Neural progenitor cell (in vitro differentiated cells): ENCODE data around the gene KIF15. TPM values are rescaled to one million over a fixed set of nuclear protein-coding genes. Genes with fewer than 3 reads are reported as not detected.
"Not testable (repeated sequence)": the region's sequence is repeated elsewhere in the genome, so short reads cannot be mapped to it uniquely, and the experiment has no call there.

Experiments used
- DNase-seq: peaks from one replicate; pipeline ENCODE4 v3.0.0-alpha.2; 2016; ENCODE audit warnings: low spot score
- H2AFZ ChIP-seq: fragments of 200-600 bp; sonication (generic); replicated peaks from 2 replicates; pipeline ENCODE4 v1.6.1; 2016; ENCODE audit warnings: antibody characterized with exemption
- H3F3A ChIP-seq: fragments of 200-600 bp; sonication (generic); 2 replicates; pipeline ENCODE4 v1.6.1; 2016; ENCODE audit warnings: antibody characterized with exemption, low read depth
- H3K27ac ChIP-seq: fragments of 200-600 bp; sonication (generic); 2 replicates; pipeline ENCODE4 v1.5.1; 2016; ENCODE audit warnings: mild to moderate bottlenecking
- H3K27me3 ChIP-seq: fragments of 200-600 bp; sonication (generic); 2 replicates; pipeline ENCODE4 v1.6.1; 2016; ENCODE audit warnings: mild to moderate bottlenecking, moderate library complexity
- H3K36me3 ChIP-seq: fragments of 200-600 bp; sonication (generic); 2 replicates; pipeline ENCODE4 v1.5.1; 2016
- H3K4me1 ChIP-seq: fragments of 200-600 bp; sonication (generic); 2 replicates; pipeline ENCODE4 v1.6.1; 2016; ENCODE audit warnings: mixed run types
- H3K4me2 ChIP-seq: fragments of 200-600 bp; sonication (generic); 2 replicates; pipeline ENCODE4 v1.6.1; 2016
- H3K4me3 ChIP-seq: fragments of 200-600 bp; sonication (generic); 2 replicates; pipeline ENCODE4 v1.5.1; 2016
- H3K79me2 ChIP-seq: fragments of 200-600 bp; sonication (generic); 2 replicates; pipeline ENCODE4 v1.6.1; 2016; ENCODE audit warnings: low read depth
- H3K9ac ChIP-seq: fragments of 200-600 bp; sonication (generic); 2 replicates; pipeline ENCODE4 v1.6.1; 2016
- H3K9me3 ChIP-seq: fragments of 200-600 bp; sonication (generic); 2 replicates; pipeline ENCODE4 v1.5.1; 2016; ENCODE audit warnings: low read depth
- H4K20me1 ChIP-seq: fragments of 200-600 bp; sonication (generic); 2 replicates; pipeline ENCODE4 v1.6.1; 2016; ENCODE audit warnings: low read depth
- H3K27ac Mint-ChIP-seq: 3 replicates; pipeline ENCODE4 v1.8.0; 2021; ENCODE audit warnings: mixed read lengths
- H3K27me3 Mint-ChIP-seq: 2 replicates; pipeline ENCODE4 v1.8.0; 2022; ENCODE audit warnings: low read depth, mild to moderate bottlenecking, inconsistent platforms, moderate library complexity, mixed read lengths; ENCODE audit not compliant: insufficient read depth
- H3K36me3 Mint-ChIP-seq: 3 replicates; pipeline ENCODE4 v1.8.0; 2021; ENCODE audit warnings: mixed read lengths
- H3K4me1 Mint-ChIP-seq: 3 replicates; pipeline ENCODE4 v1.8.0; 2021; ENCODE audit warnings: mixed read lengths
- H3K4me3 Mint-ChIP-seq: 3 replicates; pipeline ENCODE4 v1.8.0; 2021; ENCODE audit warnings: mild to moderate bottlenecking, moderate library complexity, mixed read lengths
- H3K9me3 Mint-ChIP-seq: 3 replicates; pipeline ENCODE4 v1.8.0; 2020; ENCODE audit warnings: mixed read lengths
- EZH2 ChIP-seq: fragments of 200-600 bp; sonication (generic); IDR thresholded peaks from 2 replicates; pipeline ENCODE4 v1.6.1; 2017; ENCODE audit warnings: antibody characterized with exemption, mild to moderate bottlenecking, moderate library complexity
- EZH2phosphoT487 ChIP-seq: fragments of 200-600 bp; sonication (generic); IDR thresholded peaks from 2 replicates; pipeline ENCODE4 v1.6.1; 2017; ENCODE audit warnings: antibody characterized with exemption
- total RNA-seq: library from RNA; depleted of rRNA; stranded (reverse); fragments of >200 nt; gene quantifications from 2 replicates; pipeline ENCODE4 v1.2.3, GENCODE V29; 2015; ENCODE audit warnings: low replicate concordance
- TF ChIP-seq, protein P1 (sequence below): fragments of 200-600 bp; sonication (generic); IDR thresholded peaks from 2 replicates; pipeline ENCODE4 v1.5.1; 2017; ENCODE audit warnings: antibody characterized with exemption, mild to moderate bottlenecking

The KIF15 gene
- total RNA-seq, 1 donor from 2014 or later = 83.4 TPM

DNA sequence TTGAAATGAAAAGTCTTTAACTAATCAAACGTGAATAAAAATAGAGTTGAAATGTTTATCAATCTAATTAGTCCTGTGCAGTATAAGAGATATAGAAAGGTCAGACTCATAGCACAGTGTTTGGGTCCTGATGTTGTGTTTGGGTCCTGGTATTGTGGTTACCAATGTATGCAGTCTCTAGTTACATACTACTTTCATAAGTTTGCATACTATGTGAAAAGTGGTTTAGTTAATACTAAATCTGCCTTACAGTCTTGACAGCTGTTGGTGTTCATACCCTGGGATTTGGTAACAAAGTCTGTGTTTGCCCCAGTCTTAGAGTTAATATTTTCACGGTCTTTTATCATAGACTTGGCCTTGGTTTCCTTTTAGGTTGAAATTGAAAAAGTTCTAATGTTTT lies 41.7 kb downstream of the KIF15 start:
- no peaks in the 10 kb centered on the region for H3K27me3 ChIP-seq
- no peak overlapping the region for H3K4me2 ChIP-seq
- no peak overlapping the region for H2AFZ ChIP-seq
- Mint-ChIP-seq H3K27me3 (peaks cover 2% of the 10 kb centered on the region), H3K27ac (no peak overlapping the region), H3K4me1 (no peaks in the 10 kb centered on the region), H3K36me3 (peaks cover 10% of the 10 kb centered on the region), H3K9me3 (no peaks in the 10 kb centered on the region), H3K4me3 (no peak overlapping the region)
- DNase-seq = no peak
- no peak overlapping the region for H3K9ac ChIP-seq
- H3K4me1 ChIP-seq = no peaks in the 10 kb centered on the region
- H3K9me3 ChIP-seq = no peaks in the 10 kb centered on the region
- H3K79me2 ChIP-seq = no peaks in the 10 kb centered on the region
- no peak overlapping the region for H3K4me3 ChIP-seq
- TF ChIP-seq, protein P1, sequence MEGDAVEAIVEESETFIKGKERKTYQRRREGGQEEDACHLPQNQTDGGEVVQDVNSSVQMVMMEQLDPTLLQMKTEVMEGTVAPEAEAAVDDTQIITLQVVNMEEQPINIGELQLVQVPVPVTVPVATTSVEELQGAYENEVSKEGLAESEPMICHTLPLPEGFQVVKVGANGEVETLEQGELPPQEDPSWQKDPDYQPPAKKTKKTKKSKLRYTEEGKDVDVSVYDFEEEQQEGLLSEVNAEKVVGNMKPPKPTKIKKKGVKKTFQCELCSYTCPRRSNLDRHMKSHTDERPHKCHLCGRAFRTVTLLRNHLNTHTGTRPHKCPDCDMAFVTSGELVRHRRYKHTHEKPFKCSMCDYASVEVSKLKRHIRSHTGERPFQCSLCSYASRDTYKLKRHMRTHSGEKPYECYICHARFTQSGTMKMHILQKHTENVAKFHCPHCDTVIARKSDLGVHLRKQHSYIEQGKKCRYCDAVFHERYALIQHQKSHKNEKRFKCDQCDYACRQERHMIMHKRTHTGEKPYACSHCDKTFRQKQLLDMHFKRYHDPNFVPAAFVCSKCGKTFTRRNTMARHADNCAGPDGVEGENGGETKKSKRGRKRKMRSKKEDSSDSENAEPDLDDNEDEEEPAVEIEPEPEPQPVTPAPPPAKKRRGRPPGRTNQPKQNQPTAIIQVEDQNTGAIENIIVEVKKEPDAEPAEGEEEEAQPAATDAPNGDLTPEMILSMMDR = no peak
- TF ChIP-seq EZH2phosphoT487 (no peak), EZH2 (no peak)
- no peaks in the 10 kb centered on the region for H4K20me1 ChIP-seq
- H3F3A ChIP-seq = no peaks in the 10 kb centered on the region
- H3K36me3 ChIP-seq = peaks cover 29% of the 10 kb centered on the region
- no peak overlapping the region for H3K27ac ChIP-seq

DNA sequence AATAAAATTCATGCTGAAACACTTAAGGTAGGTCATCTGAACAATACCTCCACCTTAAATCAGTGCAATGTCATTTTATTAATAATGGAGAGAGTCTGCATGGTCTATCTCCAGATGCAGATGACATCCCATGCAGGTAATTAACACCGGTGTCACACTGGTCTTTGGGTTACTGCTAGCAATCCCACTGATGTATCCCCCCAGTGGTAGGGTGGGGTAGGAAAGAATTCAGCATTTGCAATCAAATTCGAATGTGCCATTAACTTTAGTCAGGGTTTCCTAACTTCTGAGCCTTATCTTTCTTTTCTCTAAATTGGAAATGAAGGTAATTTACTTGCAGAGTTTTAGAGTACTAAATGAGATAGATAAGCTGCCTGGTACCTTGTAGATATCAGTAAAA lies 44.4 kb downstream of the KIF15 start:
- Histone ChIP-seq H3K4me2 (no peak overlapping the region), H3K79me2 (no peaks in the 10 kb centered on the region), H3K4me3 (no peak overlapping the region), H2AFZ (no peak overlapping the region), H3K9me3 (no peaks in the 10 kb centered on the region), H3K27me3 (no peaks in the 10 kb centered on the region), H3K4me1 (no peaks in the 10 kb centered on the region), H3F3A (no peaks in the 10 kb centered on the region), H3K27ac (no peak overlapping the region), H4K20me1 (no peaks in the 10 kb centered on the region), H3K9ac (no peak overlapping the region), H3K36me3 (peaks cover 29% of the 10 kb centered on the region)
- no peak for DNase-seq
- peaks cover 19% of the 10 kb centered on the region for H3K36me3 Mint-ChIP-seq
- no peaks in the 10 kb centered on the region for H3K9me3 Mint-ChIP-seq
- TF ChIP-seq EZH2 (no peak), EZH2phosphoT487 (no peak)
- TF ChIP-seq, protein P1 = no peak
- H3K27me3 Mint-ChIP-seq = peaks cover 2% of the 10 kb centered on the region
- no peak overlapping the region for H3K4me3 Mint-ChIP-seq
- H3K4me1 Mint-ChIP-seq = no peaks in the 10 kb centered on the region
- H3K27ac Mint-ChIP-seq = no peak overlapping the region

DNA sequence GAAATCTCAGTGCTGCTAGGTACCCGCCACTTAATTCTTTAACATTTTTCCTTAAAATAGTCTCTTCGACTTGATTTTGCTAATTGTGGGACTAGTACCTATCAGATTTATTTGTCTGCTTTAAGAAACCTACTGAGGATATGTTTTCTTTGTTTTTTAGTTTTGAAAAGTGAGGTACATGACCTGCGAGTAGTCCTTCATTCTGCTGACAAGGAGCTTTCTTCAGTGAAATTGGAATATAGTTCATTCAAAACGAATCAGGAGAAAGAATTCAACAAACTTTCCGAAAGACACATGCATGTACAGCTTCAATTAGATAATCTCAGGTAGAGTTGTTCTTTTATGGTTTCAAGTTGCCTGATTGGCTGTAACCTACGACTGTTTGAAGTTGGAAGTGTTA lies 53.2 kb downstream of the KIF15 start:
- H3K27ac ChIP-seq = no peak overlapping the region
- no peak overlapping the region for H2AFZ ChIP-seq
- Mint-ChIP-seq H3K36me3 (peaks cover 53% of the 10 kb centered on the region), H3K27me3 (no peaks in the 10 kb centered on the region), H3K4me3 (no peak overlapping the region), H3K4me1 (no peaks in the 10 kb centered on the region), H3K9me3 (peaks cover 21% of the 10 kb centered on the region), H3K27ac (no peak overlapping the region)
- H3K79me2 ChIP-seq = no peaks in the 10 kb centered on the region
- no peak overlapping the region for H3K9ac ChIP-seq
- no peaks in the 10 kb centered on the region for H3K27me3 ChIP-seq
- H3F3A ChIP-seq = no peaks in the 10 kb centered on the region
- H4K20me1 ChIP-seq = no peaks in the 10 kb centered on the region
- no peaks in the 10 kb centered on the region for H3K4me1 ChIP-seq
- H3K4me2 ChIP-seq = no peak overlapping the region
- H3K4me3 ChIP-seq = no peak overlapping the region
- H3K36me3 ChIP-seq = peaks cover 25% of the 10 kb centered on the region
- no peaks in the 10 kb centered on the region for H3K9me3 ChIP-seq
- DNase-seq = no peak
- TF ChIP-seq, protein P1 = no peak
- TF ChIP-seq EZH2phosphoT487 = no peak

DNA sequence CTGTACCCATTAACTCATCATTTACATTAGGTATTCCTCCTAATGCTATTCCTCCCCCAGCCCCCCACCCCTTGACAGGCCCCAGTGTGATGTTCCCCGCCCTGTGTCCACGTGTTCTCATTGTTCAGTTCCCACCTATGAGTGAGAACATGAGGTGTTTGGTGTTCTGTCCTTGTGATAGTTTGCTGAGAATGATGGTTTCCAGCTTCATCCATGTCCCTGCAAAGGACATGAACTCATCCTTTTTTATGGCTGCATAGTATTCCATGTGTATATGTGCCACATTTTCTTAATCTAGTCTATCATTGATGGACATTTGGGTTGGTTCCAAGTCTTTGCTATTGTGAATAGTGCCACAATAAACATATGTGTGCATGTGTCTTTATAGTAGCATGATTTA lies 54.7 kb downstream of the KIF15 start:
- H3K36me3 ChIP-seq = peaks cover 25% of the 10 kb centered on the region
- H3K36me3 Mint-ChIP-seq = peaks cover 50% of the 10 kb centered on the region
- H3F3A ChIP-seq = not testable (repeated sequence)

DNA sequence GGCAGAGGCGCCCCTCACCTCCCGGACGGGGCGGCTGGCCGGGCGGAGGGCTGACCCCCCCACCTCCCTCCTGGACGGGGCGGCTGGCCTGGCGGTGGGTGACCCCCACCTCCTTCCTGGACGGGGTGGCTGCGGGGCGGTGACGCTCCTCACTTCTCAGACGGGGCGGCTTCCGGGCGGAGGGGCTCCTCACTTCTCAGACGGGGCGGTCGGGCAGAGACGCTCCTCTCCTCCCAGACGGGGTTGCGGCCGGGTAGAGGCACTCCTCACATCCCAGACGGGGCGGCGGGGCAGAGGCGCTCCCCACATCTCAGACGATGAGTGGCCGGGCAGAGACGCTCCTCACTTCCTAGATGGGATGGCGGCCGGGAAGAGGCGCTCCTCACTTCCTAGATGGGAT lies 59.6 kb downstream of the KIF15 start:
- H3K4me1 Mint-ChIP-seq, H4K20me1 ChIP-seq, DNase-seq, H3K27ac Mint-ChIP-seq, H3K9ac ChIP-seq, H3K79me2 ChIP-seq, H3K27me3 Mint-ChIP-seq, H3K9me3 ChIP-seq, H2AFZ ChIP-seq, H3K27ac ChIP-seq, H3F3A ChIP-seq, H3K4me3 ChIP-seq, H3K27me3 ChIP-seq, H3K4me2 ChIP-seq, H3K4me1 ChIP-seq, H3K4me3 Mint-ChIP-seq: not testable (repeated sequence)
- H3K36me3 ChIP-seq = peaks cover 14% of the 10 kb centered on the region
- Mint-ChIP-seq H3K9me3 (peaks cover 37% of the 10 kb centered on the region), H3K36me3 (peaks cover 59% of the 10 kb centered on the region)

More for the DNA sequence above, 54.7 kb downstream of the KIF15 start:
- not testable (repeated sequence) for H3K27ac ChIP-seq, H2AFZ ChIP-seq, H3K4me2 ChIP-seq, H4K20me1 ChIP-seq, H3K4me3 Mint-ChIP-seq, DNase-seq, H3K4me1 Mint-ChIP-seq, H3K27me3 ChIP-seq, H3K4me1 ChIP-seq, H3K9me3 ChIP-seq, H3K79me2 ChIP-seq, H3K4me3 ChIP-seq, H3K27ac Mint-ChIP-seq, H3K9ac ChIP-seq, H3K27me3 Mint-ChIP-seq
- peaks cover 24% of the 10 kb centered on the region for H3K9me3 Mint-ChIP-seq
